Regular cardiac myocyte (primary cell): Measurements from ENCODE around the gene HLA-DQB2. TPM values are rescaled to one million over a fixed set of nuclear protein-coding genes. Genes with fewer than 3 reads are reported as not detected.

ENCODE experiments used
- total RNA-seq: library from RNA; depleted of rRNA; stranded (reverse); fragments of >200 nt; gene quantifications from 2 replicates; pipeline ENCODE4 v1.2.3, GENCODE V29; 2014

HLA-DQB2 gene
- total RNA-seq: not detected in 2 replicates

GRCh38 chr6:32763421-32763820 is at the start of gene HLA-DQB2:
Gene HLA-DQB2 (minus strand): TSS chr6:32763532. CDS start chr6:32763470, 62 bp downstream.

GRCh38 chr6:32741031-32741960 is 22.0 kb downstream of the HLA-DQB2 start, which contains the start of gene HLA-DQA2:
Gene HLA-DQA2 (plus strand): TSS chr6:32741391. CDS start chr6:32741444, 53 bp downstream.

Other genes with a start within 250 kb of the HLA-DQB2 start
- 0.28 TPM in 1 of 2 replicates, not detected in the other for gene HLA-DRB5, start 233.2 kb downstream of the HLA-DQB2 start, total RNA-seq
- 0.58 and 3.7 TPM in 2 replicates for gene HLA-DRB1, start 173.7 kb downstream of the HLA-DQB2 start, total RNA-seq
- not detected in 2 replicates for gene HLA-DQA1, start 126.1 kb downstream of the HLA-DQB2 start, total RNA-seq
- under 0.01 TPM in 1 of 2 replicates, not detected in the other for gene HLA-DQB1, start 96.9 kb downstream of the HLA-DQB2 start, total RNA-seq
- not detected in 2 replicates for gene HLA-DQA2, start 22.1 kb downstream of the HLA-DQB2 start, total RNA-seq
- under 0.01 and 0.28 TPM in 2 replicates for gene HLA-DOB, start 53.5 kb upstream of the HLA-DQB2 start, total RNA-seq
- gene TAP2, start 75.2 kb upstream of the HLA-DQB2 start, total RNA-seq: 10.4 and 22.6 TPM in 2 replicates
- gene PSMB8, start 80.5 kb upstream of the HLA-DQB2 start, total RNA-seq: 29.0 and 54.6 TPM in 2 replicates
- 62.0 and 68.2 TPM in 2 replicates for gene TAP1, start 90.2 kb upstream of the HLA-DQB2 start, total RNA-seq
- gene PSMB9, start 90.7 kb upstream of the HLA-DQB2 start, total RNA-seq: 35.2 and 52.9 TPM in 2 replicates
- gene HLA-DMB, start 177.5 kb upstream of the HLA-DQB2 start, total RNA-seq: under 0.01 and 1.4 TPM in 2 replicates
- gene HLA-DMA, start 189.6 kb upstream of the HLA-DQB2 start, total RNA-seq: 2.1 and 6.2 TPM in 2 replicates
- gene BRD2, start 205.1 kb upstream of the HLA-DQB2 start, total RNA-seq: 63.7 and 73.2 TPM in 2 replicates
- not detected in 2 replicates for gene HLA-DOA, start 246.1 kb upstream of the HLA-DQB2 start, total RNA-seq